PC-9 (cell line): ENCODE data around the gene RNU2-1.

Experiments used
- EZH2 ChIP-seq: fragments of 200-600 bp; sonication (generic); IDR thresholded peaks from 2 replicates; pipeline ENCODE4 v1.8.0; 2017; ENCODE audit warnings: antibody characterized with exemption, low read depth
- TF ChIP-seq, protein P1 (sequence below): fragments of 200-600 bp; sonication (generic); conservative IDR thresholded peaks from 2 replicates; pipeline ENCODE4 v1.6.1; 2017; ENCODE audit warnings: mixed run types, antibody characterized with exemption, mild to moderate bottlenecking, moderate library complexity

DNA sequence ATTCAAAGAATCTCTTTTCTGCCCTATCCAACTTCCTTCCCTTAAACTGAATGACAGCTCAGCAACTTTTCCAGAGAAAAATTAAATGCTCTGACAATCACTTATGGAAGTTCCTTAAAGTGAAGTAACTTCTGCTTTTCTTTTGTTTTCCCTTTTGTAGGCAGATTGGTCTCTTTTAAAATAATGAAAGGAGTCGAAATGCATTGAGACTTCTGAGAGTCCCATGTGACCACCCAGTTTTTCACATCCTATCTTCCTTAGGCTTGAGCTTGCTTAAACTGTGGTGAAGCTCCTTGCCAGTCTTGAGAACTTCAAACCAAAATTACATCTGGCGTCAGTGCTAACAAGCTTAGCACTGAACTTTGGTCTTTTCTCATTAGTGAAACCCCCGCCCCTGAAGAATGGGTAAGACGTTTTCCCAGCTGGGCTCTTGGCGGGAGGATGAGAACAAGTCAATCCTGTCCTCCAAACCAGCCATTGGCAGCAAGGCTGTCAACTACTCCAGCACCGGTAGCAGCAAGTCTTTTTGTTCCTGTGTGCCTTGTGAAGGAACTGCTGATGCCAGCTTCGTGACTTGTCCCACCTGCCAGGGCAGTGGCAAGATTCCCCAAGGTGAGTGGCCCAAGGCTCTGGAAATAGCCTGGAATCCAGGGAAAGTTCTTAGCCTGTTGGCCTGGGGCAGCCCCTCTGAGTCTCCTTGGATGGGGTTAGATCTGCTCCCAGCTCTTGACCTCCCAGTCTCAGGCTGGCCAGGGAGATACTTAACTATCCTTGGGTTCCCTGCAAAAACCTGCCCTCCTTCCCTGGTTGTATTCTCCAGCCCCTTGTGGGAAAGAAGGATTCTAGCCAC lies 20.9 kb downstream of the RNU2-1 start:
- TF ChIP-seq, protein P1, sequence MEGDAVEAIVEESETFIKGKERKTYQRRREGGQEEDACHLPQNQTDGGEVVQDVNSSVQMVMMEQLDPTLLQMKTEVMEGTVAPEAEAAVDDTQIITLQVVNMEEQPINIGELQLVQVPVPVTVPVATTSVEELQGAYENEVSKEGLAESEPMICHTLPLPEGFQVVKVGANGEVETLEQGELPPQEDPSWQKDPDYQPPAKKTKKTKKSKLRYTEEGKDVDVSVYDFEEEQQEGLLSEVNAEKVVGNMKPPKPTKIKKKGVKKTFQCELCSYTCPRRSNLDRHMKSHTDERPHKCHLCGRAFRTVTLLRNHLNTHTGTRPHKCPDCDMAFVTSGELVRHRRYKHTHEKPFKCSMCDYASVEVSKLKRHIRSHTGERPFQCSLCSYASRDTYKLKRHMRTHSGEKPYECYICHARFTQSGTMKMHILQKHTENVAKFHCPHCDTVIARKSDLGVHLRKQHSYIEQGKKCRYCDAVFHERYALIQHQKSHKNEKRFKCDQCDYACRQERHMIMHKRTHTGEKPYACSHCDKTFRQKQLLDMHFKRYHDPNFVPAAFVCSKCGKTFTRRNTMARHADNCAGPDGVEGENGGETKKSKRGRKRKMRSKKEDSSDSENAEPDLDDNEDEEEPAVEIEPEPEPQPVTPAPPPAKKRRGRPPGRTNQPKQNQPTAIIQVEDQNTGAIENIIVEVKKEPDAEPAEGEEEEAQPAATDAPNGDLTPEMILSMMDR = no peak
- no peak for TF ChIP-seq EZH2
